Right lobe of liver (tissue), 6 donors: Measurements from ENCODE around the gene CATSPERE. TPM values are rescaled to one million over a fixed set of nuclear protein-coding genes. Genes with fewer than 3 reads are reported as not detected.

ENCODE experiments used
- ATAC-seq, 4 donors: fragments of 200-7000 bp; cut with Tn5 transposase; one replicate each; pipeline ENCODE4 v1.9.1; 2020; ENCODE audit warnings: mild to moderate bottlenecking in 4 of 4, moderate library complexity in 4 of 4
- DNase-seq, 3 donors: peaks; one replicate each; pipeline ENCODE4 v3.0.0-alpha.2; 2020
- H3K27ac ChIP-seq, 3 donors: fragments of 200-600 bp; one replicate each; pipeline ENCODE4 v1.8.0; 2022
- H3K27me3 ChIP-seq, 2 donors: fragments of 200-600 bp; one replicate each; pipeline ENCODE4 v1.8.0; 2022
- H3K36me3 ChIP-seq, 4 donors: fragments of 200-600 bp; sonication (generic) in 1 of 4; one replicate each; pipeline versions ENCODE4 v1.5.1 to v1.8.0; 2017 to 2022; ENCODE audit warnings: control low read depth in 1 of 4
- H3K4me1 ChIP-seq, 4 donors: fragments of 200-600 bp; sonication (generic) in 1 of 4; one replicate each; pipeline versions ENCODE4 v1.5.1 to v1.8.0; 2017 to 2022; ENCODE audit warnings: control low read depth in 1 of 4
- H3K4me3 ChIP-seq, 3 donors: fragments of 200-600 bp; one replicate each; pipeline ENCODE4 v1.8.0; 2022
- H3K9me3 ChIP-seq, 4 donors: fragments of 200-600 bp; sonication (generic) in 1 of 4; one replicate each; pipeline versions ENCODE4 v1.5.1 to v1.8.0; 2017 to 2022; ENCODE audit warnings: control low read depth in 1 of 4
- POLR2A ChIP-seq: fragments of 450-650 bp; IDR thresholded peaks from one replicate; pipeline ENCODE4 v1.6.1; 2017; ENCODE audit warnings: antibody characterized with exemption, mild to moderate bottlenecking
- WGBS: methylation state at CpG from one replicate; pipeline ENCODE4 v1.1.6; 2018; ENCODE audit warnings: low coverage, low lambda C conversion rate; ENCODE audit not compliant: insufficient coverage; ENCODE audit errors: missing lambda C conversion rate; 5-methylcytosine and 5-hydroxymethylcytosine counted together
- intact Hi-C, 2 donors: fragments of 100-400 bp; cut with DNase I; formaldehyde crosslinking; loops; one replicate each; pipeline versions ENCODE4 v1.11.2 to v1.14.1; 2022
- total RNA-seq, 6 experiments: library from RNA; depleted of rRNA in 2 of 6; stranded (reverse); fragments of >200 nt in 2 of 6; fragmentation: NEBNext Ultra II Directional in 3 of 6; extraction: Animal tissue kit (Norgen Biotek cat#: 25700) in 3 of 6; gene quantifications; one replicate each; pipeline versions ENCODE4 v1.1.0 to v1.2.4, GENCODE V29; 2016 to 2023
- TF ChIP-seq, protein P1 (sequence below), 4 donors: fragments of 200-600 bp in 3 of 4; fragments of 450-650 bp in 1 of 4; IDR thresholded peaks; one replicate each; pipeline versions ENCODE4 v1.5.1 to v1.8.0; 2016 to 2022; ENCODE audit warnings: antibody characterized with exemption in 4 of 4, mild to moderate bottlenecking in 2 of 4
- donor health status: DM: no; HTN: yes; CAD: no.
- donor health status: DM: no; HTN: no; CAD: no.
- donor health status: DM: no; HTN: no; CAD: no.
- donor health status: DM: no; HTN: yes; CAD: no.
- donor health status: DM: no; HTN: yes; CAD: no.

The CATSPERE gene
- total RNA-seq, 6 experiments from 2014 or later = 0.31 to 1.3 (median 0.70) TPM

DNA sequence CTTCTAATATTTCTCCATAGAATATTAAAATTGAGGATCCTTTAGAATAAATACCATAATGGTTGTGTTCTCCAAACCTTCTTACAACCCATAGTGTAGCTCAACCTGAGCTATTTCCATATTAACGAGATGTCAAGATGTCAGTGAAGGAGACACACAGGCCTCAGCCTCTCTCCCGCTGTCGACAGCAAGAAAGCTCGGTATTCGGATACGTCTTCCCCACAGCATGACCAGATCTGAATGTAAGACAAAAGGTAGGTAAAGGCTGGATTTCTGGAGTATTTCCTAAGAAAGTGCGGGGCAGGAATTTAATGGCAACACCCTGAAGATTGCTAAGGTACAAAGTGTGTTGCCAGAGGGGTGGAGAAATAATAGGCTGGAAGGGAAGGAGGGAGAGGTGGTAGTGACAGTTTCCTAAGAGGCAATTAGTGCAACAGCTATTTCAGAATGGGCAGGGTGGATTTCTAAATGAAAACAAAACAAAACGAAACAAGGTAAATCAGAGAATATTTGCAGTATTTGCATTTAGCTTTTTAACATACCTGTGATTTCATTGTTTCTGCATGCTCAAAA lies 11.1 kb upstream of the CATSPERE start:
- DNase-seq (no peak), ATAC-seq (no peak)
- Histone ChIP-seq H3K36me3 (no peaks in the 10 kb centered on the region), H3K27ac (peak overlapping the region; percentile 89 to 96 (median 90)), H3K4me1 (peaks cover 0 to 14% (median 6%) of the 10 kb centered on the region in 4 donors), H3K9me3 (no peaks in the 10 kb centered on the region), H3K4me3 (peak overlapping the region; percentile 86 to 95 (median 92)), H3K27me3 (no peaks in the 10 kb centered on the region)
- intact Hi-C loops = no loop called here
- 59% methylated on average over 8 of the region's 8 CpGs for WGBS
- TF ChIP-seq POLR2A = no peak
- TF ChIP-seq, protein P1, sequence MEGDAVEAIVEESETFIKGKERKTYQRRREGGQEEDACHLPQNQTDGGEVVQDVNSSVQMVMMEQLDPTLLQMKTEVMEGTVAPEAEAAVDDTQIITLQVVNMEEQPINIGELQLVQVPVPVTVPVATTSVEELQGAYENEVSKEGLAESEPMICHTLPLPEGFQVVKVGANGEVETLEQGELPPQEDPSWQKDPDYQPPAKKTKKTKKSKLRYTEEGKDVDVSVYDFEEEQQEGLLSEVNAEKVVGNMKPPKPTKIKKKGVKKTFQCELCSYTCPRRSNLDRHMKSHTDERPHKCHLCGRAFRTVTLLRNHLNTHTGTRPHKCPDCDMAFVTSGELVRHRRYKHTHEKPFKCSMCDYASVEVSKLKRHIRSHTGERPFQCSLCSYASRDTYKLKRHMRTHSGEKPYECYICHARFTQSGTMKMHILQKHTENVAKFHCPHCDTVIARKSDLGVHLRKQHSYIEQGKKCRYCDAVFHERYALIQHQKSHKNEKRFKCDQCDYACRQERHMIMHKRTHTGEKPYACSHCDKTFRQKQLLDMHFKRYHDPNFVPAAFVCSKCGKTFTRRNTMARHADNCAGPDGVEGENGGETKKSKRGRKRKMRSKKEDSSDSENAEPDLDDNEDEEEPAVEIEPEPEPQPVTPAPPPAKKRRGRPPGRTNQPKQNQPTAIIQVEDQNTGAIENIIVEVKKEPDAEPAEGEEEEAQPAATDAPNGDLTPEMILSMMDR (IDR thresholded peaks at IDR 0.05) = no peak

DNA sequence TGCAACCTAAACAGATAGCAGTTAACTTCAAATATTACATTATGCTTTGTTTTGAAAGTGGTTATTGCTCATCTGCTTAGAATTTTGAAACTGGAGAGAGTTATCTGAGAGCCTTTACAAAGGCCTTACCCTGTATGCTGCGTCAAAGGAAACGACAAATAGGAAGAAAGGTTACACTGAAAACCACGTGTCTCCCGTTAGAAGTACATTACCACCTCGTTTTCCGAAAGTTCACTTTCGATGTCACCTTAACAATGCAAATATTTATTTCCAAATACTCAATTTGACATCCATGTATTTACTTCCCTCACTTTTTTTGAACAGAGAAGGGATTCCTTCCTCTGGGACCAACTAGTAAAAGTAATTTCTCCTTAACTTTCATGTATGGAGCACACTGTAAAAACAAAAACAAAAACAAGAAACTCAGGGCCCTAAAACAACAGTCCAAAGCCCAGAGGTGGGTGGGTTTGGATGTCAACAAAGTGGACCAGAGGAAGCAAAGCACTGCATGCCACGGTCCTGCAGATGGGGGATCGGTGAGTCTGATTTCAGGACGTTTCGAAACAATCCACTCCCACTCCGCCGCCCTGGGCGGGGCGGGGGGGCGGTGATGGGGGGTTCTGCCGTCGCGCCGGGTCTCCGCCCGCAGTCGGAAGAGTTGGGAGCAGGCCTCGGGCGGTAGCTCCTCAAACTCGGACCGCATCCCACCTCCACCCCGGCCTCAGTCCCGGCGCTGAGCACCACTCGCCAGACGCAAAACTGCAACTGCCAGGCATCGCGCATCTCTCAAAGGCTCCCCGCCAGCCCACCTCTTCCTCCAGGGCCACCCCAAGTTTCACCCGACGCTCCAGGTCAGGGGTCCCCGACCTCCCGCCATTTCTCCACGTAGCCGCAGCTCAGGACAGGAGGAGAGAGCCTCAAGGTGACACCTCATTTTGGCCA lies 10.2 kb upstream of the CATSPERE start:
- Histone ChIP-seq H3K27me3 (no peaks in the 10 kb centered on the region), H3K27ac (peak overlapping the region; percentile 89 to 96 (median 90)), H3K4me3 (peak overlapping the region; percentile 86 to 95 (median 92)), H3K4me1 (peaks cover 0 to 14% (median 6%) of the 10 kb centered on the region in 4 donors), H3K36me3 (no peaks in the 10 kb centered on the region), H3K9me3 (no peaks in the 10 kb centered on the region)
- TF ChIP-seq, protein P1 (IDR thresholded peaks at IDR 0.05) = no peak
- TF ChIP-seq POLR2A = no peak
- peak; percentile 66 to 68 (median 68) for DNase-seq
- 1% methylated on average over 15 of the region's 41 CpGs for WGBS
- ATAC-seq = peak; percentile 8 to 38 (median 18)
- intact Hi-C loops = no loop called here

DNA sequence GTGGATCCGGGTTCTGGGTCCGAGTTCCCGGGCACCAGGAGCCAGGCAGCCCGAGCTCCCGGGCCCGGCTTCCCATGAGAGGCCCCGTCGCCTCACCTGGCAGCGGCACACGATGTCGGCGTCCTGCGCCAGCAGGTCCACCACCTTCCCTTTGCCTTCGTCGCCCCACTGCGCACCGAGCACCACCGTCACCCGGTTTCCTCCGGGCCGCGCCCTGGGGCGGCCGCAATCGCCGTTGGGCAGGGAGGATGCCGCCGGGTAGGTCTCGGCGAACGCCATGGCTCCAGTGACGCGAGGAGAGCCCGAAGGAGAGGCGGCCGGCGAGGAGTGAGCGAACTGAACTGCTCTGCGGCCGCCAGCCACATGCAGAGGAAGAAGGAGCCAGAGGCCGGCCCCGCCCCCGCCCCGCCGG lies 9.5 kb upstream of the CATSPERE start, which contains the start of gene ADSS2:
TSS of gene ADSS2 (minus strand) at position 371 of the 412 bp plus-strand sequence. CDS start at position 279, 92 bp downstream.
- peak; percentile 94 for TF ChIP-seq POLR2A
- TF ChIP-seq, protein P1 (IDR thresholded peaks at IDR 0.05) = no peak
- intact Hi-C loops = no loop called here
- ATAC-seq = peak in 1 of 4 donors; percentile 35
- Histone ChIP-seq H3K36me3 (no peaks in the 10 kb centered on the region), H3K4me1 (peaks cover 0 to 14% (median 6%) of the 10 kb centered on the region in 4 donors), H3K4me3 (peak within 1 kb of the TSS; percentile 86 to 95 (median 92)), H3K9me3 (no peaks in the 10 kb centered on the region), H3K27ac (peak within 1 kb of the TSS; percentile 89 to 96 (median 90)), H3K27me3 (no peaks in the 10 kb centered on the region)
- WGBS = 0% methylated on average over 12 of the region's 45 CpGs
- DNase-seq = no peak

DNA sequence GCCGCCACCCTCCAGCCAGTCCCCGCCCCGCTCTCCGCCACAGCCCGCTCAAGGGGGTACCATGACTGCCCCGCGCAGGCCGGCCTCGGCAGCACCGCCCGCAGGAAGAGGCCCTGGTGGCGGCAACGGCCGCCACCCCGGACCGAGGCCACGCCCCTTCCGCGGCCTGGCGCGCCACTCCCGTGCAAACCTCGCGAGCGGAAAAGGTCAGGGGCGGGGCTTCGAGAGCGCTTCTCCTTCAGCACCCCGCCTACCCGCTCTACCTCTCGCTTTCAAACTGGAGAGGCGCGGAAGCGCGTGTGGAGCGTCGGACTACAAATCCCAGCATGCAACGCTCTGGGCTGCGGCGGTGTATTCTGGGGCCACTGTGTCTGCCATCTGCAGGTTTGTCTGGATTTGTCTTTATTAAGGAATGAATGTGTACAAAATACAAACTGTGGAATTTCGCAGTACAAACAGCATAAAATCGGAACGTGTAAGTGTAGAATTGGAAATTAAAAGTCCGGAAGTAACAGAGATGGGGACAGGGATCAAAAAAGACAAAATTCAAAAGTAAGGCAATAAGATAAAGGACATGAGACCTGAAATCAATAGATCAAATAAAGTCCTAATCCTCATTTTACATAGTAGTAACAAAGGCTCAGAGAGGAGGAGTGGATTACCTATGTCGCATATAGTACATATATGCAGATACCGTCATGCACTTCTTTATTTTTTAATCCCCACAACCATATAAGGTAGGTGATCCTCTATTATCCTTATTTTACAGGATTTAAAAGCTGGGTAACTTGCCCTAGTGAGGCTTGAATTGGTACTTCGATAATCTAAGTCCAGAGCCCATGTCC lies 8.9 kb upstream of the CATSPERE start:
- H3K9me3 ChIP-seq = no peaks in the 10 kb centered on the region
- peaks cover 0 to 14% (median 6%) of the 10 kb centered on the region in 4 donors for H3K4me1 ChIP-seq
- peak overlapping the region; percentile 24 to 96 (median 89) for H3K27ac ChIP-seq
- 9% methylated on average over 22 of the region's 47 CpGs for WGBS
- intact Hi-C loops = no loop called here
- peak overlapping the region; percentile 86 to 95 (median 92) for H3K4me3 ChIP-seq
- peak; percentile 100 for DNase-seq
- no peaks in the 10 kb centered on the region for H3K27me3 ChIP-seq
- TF ChIP-seq, protein P1 (IDR thresholded peaks at IDR 0.05) = peak; percentile 40 to 53 (median 45)
- TF ChIP-seq POLR2A = no peak
- H3K36me3 ChIP-seq = no peaks in the 10 kb centered on the region
- ATAC-seq = peak; percentile 94 to 99 (median 97)
